OCI-LY1 (cell line): Measurements from ENCODE around the gene OR4C11.

ENCODE experiments used
- H2AFZ ChIP-seq: fragments of 200-600 bp; sonication (generic), shearing (Covaris generic); 2 replicates; pipeline ENCODE4 v1.6.0; 2014; ENCODE audit warnings: antibody characterized with exemption, mild to moderate bottlenecking, low read length
- H3F3A ChIP-seq: fragments of 200-600 bp; sonication (generic), shearing (Covaris generic); 2 replicates; pipeline ENCODE4 v1.6.0; 2014; ENCODE audit warnings: mild to moderate bottlenecking, antibody characterized with exemption, low read length, moderate library complexity; ENCODE audit not compliant: insufficient read depth
- H3K27ac ChIP-seq: fragments of 200-600 bp; sonication (generic); 2 replicates; pipeline ENCODE4 v1.5.1; 2014; ENCODE audit warnings: low read length, mixed run types, mild to moderate bottlenecking, low read depth; ENCODE audit not compliant: poor library complexity, severe bottlenecking
- H3K27me3 ChIP-seq: fragments of 200-600 bp; sonication (generic); 2 replicates; pipeline ENCODE4 v1.6.0; 2014; ENCODE audit warnings: antibody characterized with exemption, mild to moderate bottlenecking, low read length, moderate library complexity; ENCODE audit not compliant: insufficient read depth
- H3K36me3 ChIP-seq: fragments of 200-600 bp; sonication (generic); 2 replicates; pipeline ENCODE4 v1.6.1; 2014; ENCODE audit warnings: mild to moderate bottlenecking, antibody characterized with exemption, low read length, moderate library complexity, mixed read lengths; ENCODE audit not compliant: insufficient read depth
- H3K4me1 ChIP-seq: fragments of 200-600 bp; sonication (generic); 2 replicates; pipeline ENCODE4 v1.5.1; 2014; ENCODE audit warnings: mild to moderate bottlenecking, low read length, moderate library complexity; ENCODE audit not compliant: insufficient read depth, severe bottlenecking
- H3K4me2 ChIP-seq: fragments of 200-600 bp; sonication (generic), shearing (Covaris generic); 2 replicates; pipeline ENCODE4 v1.6.1; 2014; ENCODE audit warnings: low read length
- H3K4me3 ChIP-seq: fragments of 200-600 bp; sonication (generic); 2 replicates; pipeline ENCODE4 v1.5.1; 2014; ENCODE audit warnings: low read length, low read depth, mild to moderate bottlenecking, mixed read lengths; ENCODE audit not compliant: poor library complexity, severe bottlenecking
- H3K79me2 ChIP-seq: fragments of 200-600 bp; shearing (Covaris generic); 2 replicates; pipeline ENCODE4 v1.6.1; 2016; ENCODE audit warnings: mixed run types, low read length, mixed read lengths; ENCODE audit not compliant: insufficient read depth
- H3K9ac ChIP-seq: fragments of 200-600 bp; sonication (generic), shearing (Covaris generic); 2 replicates; pipeline ENCODE4 v1.6.1; 2014; ENCODE audit warnings: mild to moderate bottlenecking, low read length, mixed read lengths
- H3K9me2 ChIP-seq: fragments of 200-600 bp; sonication (generic), shearing (Covaris generic); 2 replicates; pipeline ENCODE4 v1.6.1; 2014; ENCODE audit warnings: low read depth, mild to moderate bottlenecking, low read length, mixed read lengths
- H3K9me3 ChIP-seq: fragments of 200-600 bp; shearing (Covaris generic); 2 replicates; pipeline ENCODE4 v1.6.1; 2014; ENCODE audit warnings: low read length, mixed read lengths
- H4K20me1 ChIP-seq: fragments of 200-600 bp; sonication (generic), shearing (Covaris generic); 2 replicates; pipeline ENCODE4 v1.6.0; 2016; ENCODE audit warnings: mild to moderate bottlenecking, low read length; ENCODE audit not compliant: insufficient read depth
- CTCF ChIP-seq: fragments of 200-600 bp; sonication (generic), shearing (Covaris generic); IDR thresholded peaks from 2 replicates; pipeline ENCODE4 v1.5.1; 2017; ENCODE audit warnings: mild to moderate bottlenecking, antibody characterized with exemption, low read length, moderate library complexity, mixed read lengths
- EZH2 ChIP-seq: fragments of 200-600 bp; sonication (generic), shearing (Covaris generic); IDR thresholded peaks from 2 replicates; pipeline ENCODE4 v1.8.0; 2017; ENCODE audit warnings: borderline replicate concordance, mixed run types, mild to moderate bottlenecking, antibody characterized with exemption, low read length, moderate library complexity, mixed read lengths

Gene OR4C11

GRCh38 chr11:55607545-55607944, at the start of gene OR4C11:
OR4C11 (minus strand) TSS chr11:55607645; CDS start chr11:55604373, 3,272 bp downstream.
- no peak for TF ChIP-seq EZH2
- no peak for TF ChIP-seq CTCF
- Histone ChIP-seq H3K79me2 (no peaks in the 10 kb centered on the region), H3K9me3 (no peaks in the 10 kb centered on the region), H3K27me3 (no peaks in the 10 kb centered on the region), H3F3A (no peaks in the 10 kb centered on the region), H2AFZ (no peak within 1 kb of the TSS), H3K4me1 (no peaks in the 10 kb centered on the region), H3K4me2 (no peak within 1 kb of the TSS), H3K36me3 (no peaks in the 10 kb centered on the region), H3K27ac (no peak within 1 kb of the TSS), H3K4me3 (no peak within 1 kb of the TSS), H3K9me2 (no peaks in the 10 kb centered on the region), H4K20me1 (no peaks in the 10 kb centered on the region), H3K9ac (no peak within 1 kb of the TSS)

GRCh38 chr11:55655096-55655495, 47.7 kb upstream of the OR4C11 start:
- H2AFZ ChIP-seq, result no peak overlapping the region
- no peaks in the 10 kb centered on the region for H3K27me3 ChIP-seq
- H3K4me1 ChIP-seq, result no peaks in the 10 kb centered on the region
- H3F3A ChIP-seq, result no peaks in the 10 kb centered on the region
- H3K9me2 ChIP-seq, result no peaks in the 10 kb centered on the region
- H3K36me3 ChIP-seq, result no peaks in the 10 kb centered on the region
- H3K79me2 ChIP-seq, result no peaks in the 10 kb centered on the region
- H4K20me1 ChIP-seq, result no peaks in the 10 kb centered on the region
- H3K4me2 ChIP-seq, result no peak overlapping the region
- H3K4me3 ChIP-seq, result no peak overlapping the region
- no peak overlapping the region for H3K9ac ChIP-seq
- H3K27ac ChIP-seq, result no peak overlapping the region
- no peaks in the 10 kb centered on the region for H3K9me3 ChIP-seq
- TF ChIP-seq EZH2 (no peak), CTCF (no peak)

- H3K9me3 ChIP-seq, result no peaks in the 10 kb centered on the region
- H3K4me1 ChIP-seq, result no peaks in the 10 kb centered on the region
- H3K27me3 ChIP-seq, result no peaks in the 10 kb centered on the region
- TF ChIP-seq EZH2, result no peak
- no peak for TF ChIP-seq CTCF
- H2AFZ ChIP-seq, result no peak overlapping the region
- no peaks in the 10 kb centered on the region for H3K36me3 ChIP-seq
- H3K9ac ChIP-seq, result no peak overlapping the region
- H4K20me1 ChIP-seq, result no peaks in the 10 kb centered on the region
- H3K9me2 ChIP-seq, result no peaks in the 10 kb centered on the region
- H3K27ac ChIP-seq, result no peak overlapping the region
- H3F3A ChIP-seq, result no peaks in the 10 kb centered on the region
- no peaks in the 10 kb centered on the region for H3K79me2 ChIP-seq
- no peak overlapping the region for H3K4me3 ChIP-seq
- H3K4me2 ChIP-seq, result no peak overlapping the region
Observed at GRCh38 chr11:55652560-55652959, 45.1 kb upstream of the OR4C11 start.
